ENCODE data around the gene COL3A1. TPM values are rescaled to one million over a fixed set of nuclear protein-coding genes. Genes with fewer than 3 reads are reported as not detected.

The COL3A1 gene
- polyA plus RNA-seq, 1 donor: 5,317 TPM

Other genes starting within 250 kb of the COL3A1 start
- gene COL5A2, start 205.4 kb downstream of the COL3A1 start, polyA plus RNA-seq (ENCODE audit: insufficient read length): 346 TPM

All from forelimb muscle (tissue), 1 donor.